Mucosa of gallbladder (tissue), 1 donor: ENCODE data around the gene CDC37. TPM values are rescaled to one million over a fixed set of nuclear protein-coding genes. Genes with fewer than 3 reads are reported as not detected.
"Not testable (repeated sequence)": the region's sequence is repeated elsewhere in the genome, so short reads cannot be mapped to it uniquely, and the experiment has no call there.

Experiments used
- DNase-seq: peaks from one replicate; pipeline ENCODE4 v3.0.0-alpha.2; 2020; ENCODE audit warnings: low spot score
- total RNA-seq: library from RNA; stranded (reverse); gene quantifications from one replicate; pipeline ENCODE4 v1.2.1, GENCODE V29; 2021
- donor health status: DM: no; HTN: no; CAD: no.

CDC37 gene
- total RNA-seq, 1 donor from 2014 or later = 138 TPM

GRCh38 chr19:10419646-10420443 is 16.5 kb upstream of the CDC37 start:
- DNase-seq = no peak

- no peak for DNase-seq
These were observed 15.9 kb upstream of the CDC37 start for GRCh38 chr19:10419200-10419645.

DNA sequence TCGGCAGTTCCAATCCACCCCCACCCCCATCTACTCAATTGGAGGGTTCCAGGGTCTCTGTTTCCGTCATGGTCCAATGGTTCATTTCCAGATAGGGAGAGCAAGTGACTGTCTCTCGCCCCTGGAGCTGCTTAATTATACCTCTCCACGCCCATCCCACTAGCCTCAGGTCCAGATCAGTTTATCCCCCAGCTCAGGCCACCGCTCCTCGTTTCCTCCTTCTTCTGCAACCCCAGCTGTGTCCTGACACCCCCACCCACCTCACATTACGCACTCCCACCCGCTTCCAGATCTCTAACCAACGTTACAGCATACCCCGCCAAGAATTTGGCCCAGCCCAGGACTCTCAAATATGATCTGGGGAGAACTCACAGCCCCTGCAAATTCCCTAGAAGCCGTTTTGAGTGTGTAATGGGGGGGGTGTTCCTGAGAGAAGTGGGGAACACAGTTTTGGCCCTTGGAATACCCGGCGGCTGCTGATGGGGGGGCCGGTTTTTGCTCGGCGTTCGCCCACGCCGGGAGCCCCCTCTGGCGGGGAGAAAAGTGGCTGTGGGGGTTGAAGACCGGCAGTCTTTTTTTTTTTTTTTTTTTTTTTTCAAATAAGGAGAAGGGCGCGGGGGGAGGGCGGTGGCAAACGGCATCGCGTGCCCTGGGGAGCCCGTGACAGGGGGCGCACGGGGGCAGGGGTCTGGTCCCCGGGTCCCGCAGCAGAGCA is 15.3 kb upstream of the CDC37 start:
- no peak for DNase-seq

DNA sequence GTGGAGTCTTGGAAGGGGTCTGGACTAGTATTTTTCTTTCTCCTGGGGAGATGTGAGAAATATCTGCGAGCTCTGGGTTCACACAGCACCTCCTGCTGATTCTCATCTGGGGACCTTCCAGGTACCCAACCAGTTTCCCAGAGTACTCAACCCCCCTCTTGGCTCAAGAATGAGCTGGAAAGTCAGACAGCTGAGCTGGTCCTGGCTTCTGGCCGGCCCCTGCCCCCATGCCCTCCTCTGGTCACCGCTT is 14.8 kb upstream of the CDC37 start:
- DNase-seq = no peak

DNA sequence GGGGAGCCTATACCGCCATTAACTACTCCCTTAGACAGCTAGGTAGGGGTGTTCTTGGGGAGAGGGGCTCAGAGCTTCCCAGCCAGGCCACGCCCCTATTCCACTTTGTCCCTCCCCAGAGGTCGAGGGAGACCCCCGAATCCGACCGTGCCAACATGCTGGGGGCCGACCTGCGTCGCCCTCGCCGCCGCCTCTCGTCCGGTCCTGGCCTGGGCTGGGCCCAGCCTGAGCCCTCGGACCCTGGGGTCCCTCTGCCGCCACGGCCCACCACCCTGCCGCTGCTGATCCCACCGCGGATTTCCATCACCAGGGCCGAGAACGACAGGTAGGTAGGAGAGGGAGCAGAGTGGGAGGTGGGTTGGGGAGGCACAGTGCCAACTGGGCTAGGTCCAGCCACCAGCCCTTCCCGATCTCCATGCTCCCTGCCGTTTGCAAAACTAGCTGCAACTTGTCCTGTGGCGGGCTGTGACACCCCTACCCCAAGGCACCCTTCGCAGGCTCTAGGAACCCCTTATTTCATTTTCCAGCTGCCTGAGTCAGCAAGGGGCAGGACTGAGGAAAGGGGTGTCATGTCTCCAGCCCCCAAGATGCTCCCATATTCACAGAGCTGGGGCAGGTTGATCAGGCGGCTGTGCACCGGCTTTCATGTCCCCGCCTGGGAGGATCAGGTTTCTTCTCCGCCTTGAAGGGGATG is 14.3 kb upstream of the CDC37 start:
- DNase-seq = no peak

DNA sequence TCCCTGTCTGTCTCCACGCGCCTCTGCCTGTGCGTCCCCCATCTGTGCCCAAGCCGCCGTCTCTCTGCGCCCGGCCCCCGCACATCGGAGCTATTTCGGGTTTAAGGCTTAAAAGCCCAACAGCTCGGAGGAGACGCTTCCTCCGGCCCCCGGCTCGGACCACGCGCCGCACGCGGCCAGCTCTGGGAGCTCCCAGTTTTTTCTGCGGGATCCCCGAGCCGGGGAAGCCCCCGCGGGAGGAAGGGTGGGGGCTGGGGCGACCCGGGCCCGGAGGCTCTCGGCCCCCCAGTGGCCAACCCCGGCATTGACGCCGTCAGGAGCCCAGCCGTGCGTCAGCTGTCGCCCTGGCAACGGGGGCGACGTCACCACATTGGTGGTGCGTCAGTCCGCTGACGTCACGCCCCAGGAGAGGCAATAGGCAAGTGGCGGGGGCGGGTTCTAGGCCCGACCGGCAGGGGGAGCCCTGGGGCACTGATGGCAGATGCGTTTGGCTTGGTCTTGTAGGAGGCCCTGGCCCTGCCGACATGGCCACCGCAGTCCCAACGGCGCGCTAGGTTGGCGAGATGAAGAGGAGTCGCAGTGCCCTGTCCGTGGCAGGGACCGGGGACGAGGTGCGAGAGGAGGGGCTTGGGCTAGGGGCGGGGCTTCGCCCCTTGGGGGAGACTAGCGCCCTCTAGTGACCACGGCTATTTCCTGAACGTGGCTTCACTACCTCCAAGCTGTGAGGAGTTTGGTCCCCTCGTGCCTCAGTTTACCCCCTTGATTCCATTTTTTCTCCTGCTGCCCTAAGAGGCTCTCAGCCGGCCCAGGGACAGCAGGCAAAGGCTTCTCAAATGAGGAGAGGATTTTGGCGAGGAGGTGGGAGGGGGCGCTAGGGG is 13.3 kb upstream of the CDC37 start:
- peak; percentile 86 for DNase-seq

- DNase-seq = no peak
These were observed 12.7 kb upstream of the CDC37 start for GRCh38 chr19:10416083-10416379.

- no peak for DNase-seq
These were observed 9.1 kb upstream of the CDC37 start for GRCh38 chr19:10412257-10412977.

DNA sequence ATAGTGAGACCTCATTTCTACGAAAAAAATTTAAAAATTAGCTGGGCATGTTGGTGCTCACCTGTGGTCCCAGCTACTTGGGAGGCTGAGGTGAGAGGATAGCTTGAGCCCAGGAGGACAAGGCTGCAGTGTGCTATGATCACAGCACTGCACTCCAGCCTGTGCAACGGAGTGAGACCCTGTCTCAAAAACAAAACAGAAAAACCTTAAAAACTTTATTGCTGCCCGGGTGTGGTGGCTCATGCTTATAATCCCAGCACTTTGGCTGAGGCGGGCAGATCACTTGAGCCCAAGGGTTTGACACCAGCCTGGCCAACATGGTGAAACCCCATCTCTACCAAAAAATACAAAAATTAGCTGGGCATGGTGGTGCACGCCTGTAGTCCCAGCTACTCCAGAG is 7.9 kb upstream of the CDC37 start:
- not testable (repeated sequence) for DNase-seq

- DNase-seq = peak; percentile 50
These were observed 5.4 kb upstream of the CDC37 start for GRCh38 chr19:10408511-10409283.

GRCh38 chr19:10407096-10407495 is 3.8 kb upstream of the CDC37 start:
- DNase-seq = no peak

- no peak for DNase-seq
These were observed 2.8 kb upstream of the CDC37 start for GRCh38 chr19:10406191-10406590.

GRCh38 chr19:10404888-10405820 is 1.8 kb upstream of the CDC37 start:
- no peak for DNase-seq

DNA sequence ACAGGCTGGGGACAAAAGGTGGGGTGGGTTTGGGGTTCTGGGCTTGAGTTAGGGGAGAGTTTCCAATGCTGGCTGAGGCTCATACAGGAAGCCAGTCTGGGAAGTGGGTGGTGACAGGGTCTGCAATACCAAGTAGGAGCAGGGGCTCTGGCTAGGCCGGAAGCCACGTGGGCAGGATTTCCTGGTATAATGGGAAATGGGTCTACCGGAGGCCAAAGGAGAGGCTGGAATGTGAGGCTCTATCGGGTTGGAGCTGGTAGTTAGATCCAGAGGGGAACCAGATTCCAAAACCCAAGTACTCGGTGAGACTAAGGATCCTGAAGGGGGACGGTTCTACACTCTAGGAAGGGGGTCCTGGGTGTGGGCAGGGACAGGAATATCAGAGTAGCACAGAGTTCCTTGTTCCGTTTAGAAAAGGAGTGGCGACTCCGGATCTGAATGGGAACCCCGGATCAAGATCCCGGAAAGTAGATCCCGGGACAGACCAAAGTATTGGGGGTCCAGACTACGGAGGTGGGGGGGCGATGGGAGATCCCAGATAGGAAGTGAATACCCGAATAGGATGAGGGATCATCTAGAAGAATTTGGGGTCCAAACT is 802 bp downstream of the CDC37 start:
- no peak for DNase-seq

- DNase-seq = no peak
These were observed 3.5 kb downstream of the CDC37 start for GRCh38 chr19:10399878-10400277.

DNA sequence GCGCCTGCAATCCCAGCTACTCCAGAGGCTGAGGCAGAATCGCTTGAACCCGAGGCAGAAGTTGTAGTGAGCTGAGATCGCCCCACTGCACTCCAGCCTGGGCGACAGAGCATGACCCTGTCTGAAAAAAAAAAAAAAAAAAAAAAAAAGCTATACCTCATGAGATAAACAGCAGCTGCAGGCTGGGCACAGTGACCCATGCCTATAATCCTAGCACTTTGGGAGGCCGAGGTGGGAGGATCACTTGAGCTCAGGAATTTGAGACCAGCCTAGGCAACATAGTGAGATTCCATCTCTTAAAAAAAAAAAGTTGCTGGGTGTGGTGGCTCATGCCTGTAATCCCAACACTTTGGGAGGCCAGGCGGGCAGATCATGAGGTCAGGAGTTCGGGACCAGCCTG is 4.0 kb downstream of the CDC37 start:
- not testable (repeated sequence) for DNase-seq

- DNase-seq = no peak
These were observed 4.5 kb downstream of the CDC37 start for GRCh38 chr19:10398819-10399218.

DNA sequence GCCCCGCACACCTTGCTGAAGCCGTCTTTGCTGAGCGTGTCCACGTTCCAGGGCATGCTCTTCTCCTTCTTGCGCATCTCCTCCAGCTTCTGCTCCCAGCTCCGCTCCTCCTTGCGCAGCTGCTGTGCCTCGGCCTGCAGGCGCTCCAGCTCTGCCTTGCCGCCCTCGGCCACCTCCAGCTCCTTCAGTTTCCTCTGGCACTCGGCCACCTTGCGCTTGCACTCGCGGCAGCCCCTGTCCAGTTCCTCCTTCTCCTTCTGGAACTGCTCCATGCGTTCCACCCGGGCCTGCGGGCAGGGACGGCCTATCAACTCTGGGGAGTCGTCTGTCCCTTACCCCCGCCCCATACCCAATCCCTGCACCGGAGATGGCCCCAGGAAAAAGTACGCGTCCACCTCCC is 7.4 kb downstream of the CDC37 start:
- DNase-seq = no peak

GRCh38 chr19:10395436-10395835 is 7.9 kb downstream of the CDC37 start:
- DNase-seq = no peak
